ENCODE data around the gene INPP5K.

Gene INPP5K

GRCh38 chr17:1470755-1471462 is 45.5 kb downstream of the INPP5K start:
- no peak overlapping the region for H2AK5ac ChIP-seq (ENCODE audit: low read length)
- no peak overlapping the region for H3K27ac ChIP-seq (ENCODE audit: low read depth, low read length)
- H3K4me2 ChIP-seq (ENCODE audit: low read length): no peak overlapping the region
- H3K4me3 ChIP-seq (ENCODE audit: low read length): no peak overlapping the region
- no peak overlapping the region for H4K5ac ChIP-seq (ENCODE audit: low read length)
- no peaks in the 10 kb centered on the region for H3K4me1 ChIP-seq (ENCODE audit: control insufficient read depth, low read depth, low read length)
- no peak overlapping the region for H3K56ac ChIP-seq (ENCODE audit: low read length)
- H2BK120ac ChIP-seq (ENCODE audit: low read depth, low read length): no peak overlapping the region
- no peak for DNase-seq
- no peak overlapping the region for H2BK15ac ChIP-seq (replicated peaks; ENCODE audit: low read depth)
- no peak overlapping the region for H2BK5ac ChIP-seq (ENCODE audit: low read length)
- no peak overlapping the region for H3K23ac ChIP-seq (ENCODE audit: low read length)
- H4K8ac ChIP-seq (ENCODE audit: low read depth, low read length): no peak overlapping the region
- peaks cover 8% of the 10 kb centered on the region for H3K36me3 ChIP-seq (ENCODE audit: control insufficient read depth, insufficient read depth, low read length)
- H3K79me1 ChIP-seq (ENCODE audit: low read length): no peaks in the 10 kb centered on the region
- H3K18ac ChIP-seq (ENCODE audit: low read length): no peak overlapping the region
- H3K27me3 ChIP-seq (ENCODE audit: insufficient read depth, low read length, poor library complexity): no peaks in the 10 kb centered on the region
- H3K9ac ChIP-seq (ENCODE audit: low read length): no peak overlapping the region
- no peak overlapping the region for H3K4ac ChIP-seq (ENCODE audit: low read depth, low read length)
- no CpG with 5 or more reads among the region's 25 CpGs for WGBS (ENCODE audit: extremely low coverage, insufficient coverage, low lambda C conversion rate)
- no peaks in the 10 kb centered on the region for H3K79me2 ChIP-seq (ENCODE audit: control insufficient read depth, insufficient read depth, low read length)

GRCh38 chr17:1470071-1470754 is 46.2 kb downstream of the INPP5K start:
- Histone ChIP-seq H3K79me1 (ENCODE audit: low read length) (no peaks in the 10 kb centered on the region), H3K56ac (ENCODE audit: low read length) (no peak overlapping the region), H2BK120ac (ENCODE audit: low read depth, low read length) (no peak overlapping the region), H2BK5ac (ENCODE audit: low read length) (no peak overlapping the region), H3K4me2 (ENCODE audit: low read length) (no peak overlapping the region), H3K27me3 (ENCODE audit: insufficient read depth, low read length, poor library complexity) (no peaks in the 10 kb centered on the region), H2BK15ac (replicated peaks; ENCODE audit: low read depth) (no peak overlapping the region), H4K8ac (ENCODE audit: low read depth, low read length) (no peak overlapping the region), H3K4ac (ENCODE audit: low read depth, low read length) (no peak overlapping the region), H3K79me2 (ENCODE audit: control insufficient read depth, insufficient read depth, low read length) (no peaks in the 10 kb centered on the region), H3K18ac (ENCODE audit: low read length) (no peak overlapping the region), H3K9ac (ENCODE audit: low read length) (no peak overlapping the region), H3K23ac (ENCODE audit: low read length) (no peak overlapping the region), H2AK5ac (ENCODE audit: low read length) (no peak overlapping the region), H3K4me3 (ENCODE audit: low read length) (no peak overlapping the region), H3K27ac (ENCODE audit: low read depth, low read length) (no peak overlapping the region), H3K36me3 (ENCODE audit: control insufficient read depth, insufficient read depth, low read length) (peaks cover 8% of the 10 kb centered on the region), H3K4me1 (ENCODE audit: control insufficient read depth, low read depth, low read length) (no peaks in the 10 kb centered on the region), H4K5ac (ENCODE audit: low read length) (no peak overlapping the region)
- WGBS (ENCODE audit: extremely low coverage, insufficient coverage, low lambda C conversion rate): no CpG with 5 or more reads among the region's 33 CpGs
- no peak for DNase-seq

GRCh38 chr17:1469231-1469852 is 47.1 kb downstream of the INPP5K start:
- Histone ChIP-seq H3K9ac (ENCODE audit: low read length) (no peak overlapping the region), H3K79me2 (ENCODE audit: control insufficient read depth, insufficient read depth, low read length) (no peaks in the 10 kb centered on the region), H3K36me3 (ENCODE audit: control insufficient read depth, insufficient read depth, low read length) (peaks cover 8% of the 10 kb centered on the region), H3K23ac (ENCODE audit: low read length) (no peak overlapping the region), H3K79me1 (ENCODE audit: low read length) (no peaks in the 10 kb centered on the region), H3K27me3 (ENCODE audit: insufficient read depth, low read length, poor library complexity) (no peaks in the 10 kb centered on the region), H2BK5ac (ENCODE audit: low read length) (no peak overlapping the region), H3K56ac (ENCODE audit: low read length) (no peak overlapping the region), H3K4me2 (ENCODE audit: low read length) (no peak overlapping the region), H2AK5ac (ENCODE audit: low read length) (no peak overlapping the region), H2BK120ac (ENCODE audit: low read depth, low read length) (no peak overlapping the region), H3K4ac (ENCODE audit: low read depth, low read length) (no peak overlapping the region), H4K5ac (ENCODE audit: low read length) (no peak overlapping the region), H4K8ac (ENCODE audit: low read depth, low read length) (no peak overlapping the region), H3K4me3 (ENCODE audit: low read length) (no peak overlapping the region), H3K27ac (ENCODE audit: low read depth, low read length) (no peak overlapping the region), H2BK15ac (replicated peaks; ENCODE audit: low read depth) (no peak overlapping the region), H3K4me1 (ENCODE audit: control insufficient read depth, low read depth, low read length) (no peaks in the 10 kb centered on the region), H3K18ac (ENCODE audit: low read length) (no peak overlapping the region)
- no CpG with 5 or more reads among the region's 28 CpGs for WGBS (ENCODE audit: extremely low coverage, insufficient coverage, low lambda C conversion rate)
- peak; percentile 64 for DNase-seq

DNA sequence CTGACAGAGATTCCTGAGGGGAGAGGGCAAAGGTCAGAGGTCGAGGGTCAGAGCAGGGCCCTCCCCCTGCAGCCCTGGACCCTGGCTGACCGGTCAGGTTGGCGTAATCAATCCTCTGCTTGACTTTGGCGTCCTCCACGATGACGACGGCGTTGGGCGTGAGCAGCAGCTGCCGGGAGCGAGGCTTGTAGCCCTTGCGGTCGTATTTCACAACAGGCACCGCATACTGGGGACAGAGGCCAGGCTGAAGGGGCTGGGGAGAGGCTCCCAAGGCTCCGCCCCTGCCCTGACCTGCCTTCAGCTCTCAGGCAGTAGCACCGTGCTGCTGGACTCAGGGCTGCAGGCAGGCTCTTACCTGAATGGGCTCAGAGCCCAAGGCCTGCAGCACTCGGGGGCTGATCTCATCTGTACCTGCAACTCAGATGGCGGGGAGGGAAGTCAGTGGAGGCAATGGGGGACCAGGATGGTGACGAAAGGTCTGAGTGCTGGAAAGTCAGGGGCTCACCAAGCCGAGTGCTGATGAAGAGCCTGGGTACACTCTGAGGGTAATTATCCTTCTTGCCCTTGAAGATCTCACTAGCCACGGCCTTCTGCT is 48.4 kb downstream of the INPP5K start:
- Histone ChIP-seq H3K18ac (ENCODE audit: low read length) (no peak overlapping the region), H3K79me1 (ENCODE audit: low read length) (no peaks in the 10 kb centered on the region), H3K9ac (ENCODE audit: low read length) (no peak overlapping the region), H3K27ac (ENCODE audit: low read depth, low read length) (no peak overlapping the region), H4K8ac (ENCODE audit: low read depth, low read length) (no peak overlapping the region), H2BK15ac (replicated peaks; ENCODE audit: low read depth) (no peak overlapping the region), H4K5ac (ENCODE audit: low read length) (no peak overlapping the region), H3K23ac (ENCODE audit: low read length) (no peak overlapping the region), H3K79me2 (ENCODE audit: control insufficient read depth, insufficient read depth, low read length) (no peaks in the 10 kb centered on the region), H2BK120ac (ENCODE audit: low read depth, low read length) (no peak overlapping the region), H3K4me1 (ENCODE audit: control insufficient read depth, low read depth, low read length) (no peaks in the 10 kb centered on the region), H3K27me3 (ENCODE audit: insufficient read depth, low read length, poor library complexity) (no peaks in the 10 kb centered on the region), H3K56ac (ENCODE audit: low read length) (no peak overlapping the region), H2BK5ac (ENCODE audit: low read length) (no peak overlapping the region), H3K4me2 (ENCODE audit: low read length) (no peak overlapping the region), H3K36me3 (ENCODE audit: control insufficient read depth, insufficient read depth, low read length) (peaks cover 8% of the 10 kb centered on the region), H3K4ac (ENCODE audit: low read depth, low read length) (no peak overlapping the region), H2AK5ac (ENCODE audit: low read length) (no peak overlapping the region), H3K4me3 (ENCODE audit: low read length) (no peak overlapping the region)
- WGBS (ENCODE audit: extremely low coverage, insufficient coverage, low lambda C conversion rate): no CpG with 5 or more reads among the region's 21 CpGs
- DNase-seq: no peak

- Histone ChIP-seq H2BK15ac (replicated peaks; ENCODE audit: low read depth) (no peak overlapping the region), H3K36me3 (ENCODE audit: control insufficient read depth, insufficient read depth, low read length) (peaks cover 8% of the 10 kb centered on the region), H3K23ac (ENCODE audit: low read length) (no peak overlapping the region), H2BK120ac (ENCODE audit: low read depth, low read length) (no peak overlapping the region), H3K27me3 (ENCODE audit: insufficient read depth, low read length, poor library complexity) (no peaks in the 10 kb centered on the region), H2AK5ac (ENCODE audit: low read length) (no peak overlapping the region), H3K9ac (ENCODE audit: low read length) (no peak overlapping the region), H3K4ac (ENCODE audit: low read depth, low read length) (no peak overlapping the region), H3K4me1 (ENCODE audit: control insufficient read depth, low read depth, low read length) (no peaks in the 10 kb centered on the region), H3K79me1 (ENCODE audit: low read length) (no peaks in the 10 kb centered on the region), H2BK5ac (ENCODE audit: low read length) (no peak overlapping the region), H4K8ac (ENCODE audit: low read depth, low read length) (no peak overlapping the region), H4K5ac (ENCODE audit: low read length) (no peak overlapping the region), H3K79me2 (ENCODE audit: control insufficient read depth, insufficient read depth, low read length) (no peaks in the 10 kb centered on the region), H3K18ac (ENCODE audit: low read length) (no peak overlapping the region), H3K4me3 (ENCODE audit: low read length) (no peak overlapping the region), H3K4me2 (ENCODE audit: low read length) (no peak overlapping the region), H3K56ac (ENCODE audit: low read length) (no peak overlapping the region), H3K27ac (ENCODE audit: low read depth, low read length) (no peak overlapping the region)
- no peak for DNase-seq
- WGBS (ENCODE audit: extremely low coverage, insufficient coverage, low lambda C conversion rate): no CpG with 5 or more reads among the region's 16 CpGs
Measured at GRCh38 chr17:1467258-1467657, 49.2 kb downstream of the INPP5K start.

All from mesendoderm (in vitro differentiated cells).